Stimulated activated CD4-positive, alpha-beta T cell treated with anti-CD3 and anti-CD28 coated beads, Interleukin-4, amount 100 ng/mL, for 48 hours (primary cell): ENCODE results near the gene FUT7.
A peak's percentile ranks its signal among the peaks of the same experiment; 100 is the strongest.

Source experiments
- DNase-seq, 2 donors: peaks; one replicate each; pipeline ENCODE4 v3.0.0-alpha.2; 2020; ENCODE audit warnings: low read depth in 2 of 2

The FUT7 gene

GRCh38 chr9:137049544-137050449, 17.9 kb upstream of the FUT7 start:
- peak; percentile 62 to 80 for DNase-seq

DNA sequence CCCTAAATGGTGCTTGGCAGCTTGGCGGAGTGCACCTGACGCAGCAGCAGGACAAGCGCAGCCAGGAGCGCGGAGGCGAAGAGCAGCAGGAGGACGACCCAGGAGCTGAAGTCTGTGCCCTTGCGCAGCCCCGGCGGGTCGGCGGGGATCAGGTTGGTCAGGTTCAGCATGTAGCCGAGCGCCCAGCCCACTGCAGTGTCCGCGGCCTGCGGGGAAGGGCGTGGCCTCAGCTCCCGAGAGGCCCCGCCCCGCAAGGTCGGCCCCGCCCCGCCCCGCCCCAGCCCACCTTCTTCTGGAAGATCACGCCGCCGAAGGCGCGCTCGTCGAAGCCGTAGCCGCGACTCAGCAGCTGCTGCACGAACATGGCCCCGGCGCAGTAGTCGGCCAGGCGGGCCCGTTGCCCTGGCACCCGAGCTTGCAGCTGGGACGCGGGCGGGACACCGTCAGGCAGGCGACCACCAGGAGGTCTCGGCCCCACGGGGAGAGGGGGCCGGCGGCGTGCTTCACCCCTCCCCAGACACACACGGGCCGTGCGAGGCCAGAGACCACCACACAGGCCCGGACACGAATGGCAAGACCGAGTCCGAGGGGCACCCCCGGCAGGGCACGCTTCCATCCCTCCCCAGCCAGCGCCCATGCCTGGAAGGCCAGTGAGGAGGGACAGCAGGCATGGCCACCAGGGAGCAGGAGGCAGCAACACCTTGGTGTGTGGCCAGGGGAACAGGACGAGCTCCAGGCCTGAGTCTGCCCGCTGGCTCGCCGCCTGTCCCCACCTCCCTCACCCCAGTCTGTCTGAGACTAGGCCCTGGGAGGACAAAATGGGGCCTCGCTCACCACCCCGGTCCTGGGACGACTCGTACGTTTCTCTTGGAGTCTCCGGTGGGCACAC, 17.0 kb upstream of the FUT7 start:
- no peak for DNase-seq

DNA sequence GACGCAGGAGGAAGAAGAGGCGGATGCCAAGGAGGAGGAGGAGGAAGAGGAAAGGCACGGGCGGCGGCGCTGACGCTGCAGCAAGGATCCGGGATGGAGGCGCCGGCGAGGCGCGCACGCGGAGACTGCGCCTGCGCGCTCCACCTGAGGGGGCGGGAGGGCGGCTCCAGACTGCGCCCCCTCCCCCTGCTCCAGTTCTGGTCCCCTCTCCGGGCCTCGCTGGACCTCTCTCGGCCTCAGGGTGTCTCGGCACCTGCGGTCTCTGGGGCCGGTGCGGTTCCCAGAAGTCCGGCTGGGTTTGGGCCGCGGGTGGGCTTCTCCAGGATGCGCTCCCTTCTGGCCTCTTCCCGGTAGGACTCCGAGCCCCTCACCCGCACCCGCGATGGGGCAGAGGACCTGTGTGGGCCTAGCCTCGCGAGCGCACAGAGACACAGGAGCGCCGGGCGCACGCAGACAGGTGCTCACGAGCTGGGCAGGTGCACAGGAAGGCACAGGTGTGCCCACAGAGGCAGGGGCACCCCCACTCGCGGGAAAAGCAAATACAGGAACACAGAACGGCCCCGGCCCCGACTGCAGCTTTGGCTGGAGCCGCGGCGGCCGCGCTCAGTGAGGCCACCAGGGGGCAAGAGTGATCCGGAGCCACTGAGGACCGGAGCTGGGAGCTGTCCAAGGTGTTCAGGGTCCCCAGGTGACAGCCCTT, 14.3 kb upstream of the FUT7 start, which contains the start of gene NPDC1:
Gene NPDC1 (minus strand): TSS at position 90 of the 700 bp plus-strand sequence. CDS start 188 bp downstream, outside the sequence.
- peak; percentile 80 for DNase-seq

DNA sequence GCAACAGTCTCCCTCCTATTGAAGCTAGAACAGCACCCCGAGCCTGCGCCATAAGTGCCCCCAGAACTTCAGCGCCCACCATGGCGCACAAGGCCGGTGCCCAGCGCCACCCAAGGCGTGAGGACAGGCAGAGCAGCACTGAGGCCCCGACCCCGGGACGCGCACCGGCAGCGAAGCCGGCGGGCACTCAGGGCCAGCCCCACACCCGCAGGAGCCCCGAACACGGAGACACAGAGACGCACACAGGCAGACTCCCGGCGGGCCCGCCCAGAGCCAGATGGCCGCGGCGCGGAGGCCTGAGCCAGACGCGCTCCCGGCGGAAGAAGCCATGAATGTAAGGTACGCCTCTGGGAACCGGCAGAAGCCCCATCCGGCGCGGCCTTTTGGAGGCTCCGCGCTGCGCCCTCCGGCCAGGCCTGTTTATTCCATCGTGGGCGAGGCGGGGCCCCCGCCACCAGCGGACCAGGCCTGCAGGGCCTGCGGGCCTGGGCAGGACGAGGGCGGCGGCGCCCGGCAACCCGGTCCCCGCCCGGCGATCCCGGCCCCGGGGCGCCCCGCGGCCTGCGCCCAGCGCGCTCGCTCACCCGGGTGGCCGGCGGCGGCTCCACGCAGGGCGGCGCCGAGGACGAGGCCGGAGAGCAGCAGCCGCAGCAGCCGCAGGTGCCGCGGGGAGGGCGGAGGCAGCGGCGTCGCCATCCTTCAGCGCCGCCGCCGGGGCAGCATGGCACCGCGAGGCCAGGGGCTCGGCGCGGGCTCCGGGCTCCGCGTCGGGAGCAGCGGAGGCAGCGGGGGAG, 13.6 kb upstream of the FUT7 start:
- DNase-seq = no peak

GRCh38 chr9:137044502-137045177, 12.8 kb upstream of the FUT7 start:
- DNase-seq = no peak

GRCh38 chr9:137044037-137044436, 12.1 kb upstream of the FUT7 start:
- DNase-seq = no peak

GRCh38 chr9:137042751-137043727, 11.2 kb upstream of the FUT7 start:
- DNase-seq = no peak

- no peak for DNase-seq
Observed at GRCh38 chr9:137041124-137041523, 9.2 kb upstream of the FUT7 start.

DNA sequence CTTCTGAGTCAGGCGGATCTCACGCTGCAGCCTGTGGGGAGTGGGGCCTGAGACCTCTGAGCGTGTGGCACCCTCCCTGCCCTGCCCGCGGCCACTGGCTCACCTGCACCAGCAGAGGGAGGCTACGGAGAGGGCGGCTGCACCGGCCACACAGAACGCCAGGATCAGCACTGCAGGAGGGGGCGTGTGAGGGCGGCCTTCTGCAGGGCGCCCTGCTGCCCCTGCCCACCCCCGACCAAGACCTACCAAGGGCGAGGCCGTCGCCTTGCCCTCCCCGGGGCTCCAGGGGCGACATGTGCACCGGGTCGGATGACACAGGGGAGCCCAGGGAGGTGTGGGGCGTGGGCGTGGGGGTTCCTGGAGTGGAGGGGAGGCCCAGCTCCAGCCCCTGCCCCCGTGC, 8.7 kb upstream of the FUT7 start:
- DNase-seq = no peak

- DNase-seq = no peak
Observed at GRCh38 chr9:137039611-137040366, 7.9 kb upstream of the FUT7 start.

GRCh38 chr9:137038916-137039315, 7.0 kb upstream of the FUT7 start:
- no peak for DNase-seq

DNA sequence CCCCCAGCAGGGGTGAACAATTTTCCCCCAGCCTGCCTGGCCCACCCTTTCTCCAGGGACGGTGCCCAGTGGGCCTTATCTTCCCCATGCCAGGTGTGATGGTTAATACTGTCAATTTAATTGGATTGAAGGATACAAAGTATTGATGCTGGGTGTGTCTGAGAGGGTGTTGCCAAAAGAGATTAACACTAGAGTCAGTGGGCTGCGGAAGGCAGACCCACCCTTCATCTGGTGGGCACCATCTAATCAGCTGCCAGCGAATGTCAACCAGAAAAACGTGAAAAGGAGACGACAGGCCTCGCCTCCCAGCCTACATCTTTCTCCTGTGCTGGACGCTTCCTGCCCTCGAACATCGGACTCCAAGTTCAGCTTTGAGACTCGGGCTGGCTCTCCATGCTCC, 5.6 kb upstream of the FUT7 start:
- no peak for DNase-seq

DNA sequence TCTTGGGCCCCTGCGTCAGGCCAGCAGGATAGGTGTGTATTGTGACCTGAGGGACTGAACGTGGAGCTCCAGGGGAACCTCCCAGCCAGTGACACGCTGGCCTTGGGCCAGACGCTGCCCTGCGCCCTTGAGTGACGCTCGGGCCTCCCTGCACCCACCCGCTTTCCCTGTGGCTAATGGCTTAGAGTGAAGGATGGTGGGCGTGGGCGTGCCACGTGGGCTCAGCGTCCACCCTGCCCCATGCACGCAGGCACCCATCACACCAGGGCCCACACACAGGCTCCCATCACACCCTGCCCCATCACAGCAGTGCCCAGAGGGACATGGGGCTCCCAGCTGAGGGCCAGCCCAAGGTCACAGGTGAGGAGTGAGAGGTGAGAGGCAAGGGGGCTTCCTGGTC, 5.1 kb upstream of the FUT7 start:
- DNase-seq = no peak

- DNase-seq = no peak
Observed at GRCh38 chr9:137035937-137036336, 4.0 kb upstream of the FUT7 start.

- no peak for DNase-seq
Observed at GRCh38 chr9:137035507-137035834, 3.6 kb upstream of the FUT7 start.

- DNase-seq = peak; percentile 85 to 87
Observed at GRCh38 chr9:137034709-137035506, 3.0 kb upstream of the FUT7 start.

GRCh38 chr9:137034039-137034708, 2.3 kb upstream of the FUT7 start:
- DNase-seq = no peak
